ENCODE results near the gene MYCL.

The MYCL gene

DNA sequence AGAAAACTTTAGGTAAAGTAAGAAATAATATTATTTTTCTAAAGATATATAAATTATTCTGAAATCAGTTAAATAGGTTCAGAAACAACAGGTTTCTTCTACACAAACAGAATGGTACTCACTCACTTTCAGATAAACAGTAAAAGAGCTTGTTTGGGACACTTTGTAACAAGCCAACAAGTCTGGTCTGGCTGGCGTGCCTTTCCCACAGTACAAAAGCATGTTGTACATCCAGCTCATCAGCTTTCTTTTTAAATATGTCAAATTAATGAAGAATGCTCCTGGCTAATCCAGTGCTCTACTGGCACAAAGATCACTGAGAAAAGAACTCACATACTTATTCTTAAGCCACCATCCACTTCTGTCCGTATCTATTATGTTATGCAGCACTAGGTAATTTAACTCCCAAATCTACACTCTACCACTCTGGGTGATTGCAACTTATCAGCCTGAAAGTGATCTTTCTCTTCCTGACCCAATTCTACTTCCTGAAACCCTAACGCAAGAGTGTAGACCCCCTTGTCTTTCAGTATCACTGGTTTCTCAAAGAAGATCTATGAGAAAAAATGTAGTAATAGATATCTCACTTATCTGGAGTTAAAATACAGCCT lies 51.0 kb downstream of the MYCL start:
- no peak for DNase-seq

DNA sequence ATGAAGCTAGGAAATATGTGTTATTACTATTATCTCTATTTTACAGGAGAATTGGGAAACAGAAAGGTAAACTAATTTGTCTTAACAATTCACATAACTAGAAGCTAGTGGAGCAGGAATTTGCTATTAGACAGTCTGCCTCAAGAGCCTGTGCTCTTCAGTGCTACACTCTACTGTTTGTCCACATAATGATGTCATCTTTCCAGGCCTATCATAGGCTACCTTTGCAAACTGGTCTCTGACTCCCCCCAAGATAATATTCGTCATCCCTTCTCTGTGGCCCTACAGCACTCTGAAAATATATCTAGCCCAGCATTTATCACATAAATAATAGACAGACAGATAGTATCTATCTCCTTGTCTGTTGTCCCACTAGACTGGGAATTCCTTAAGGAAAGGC lies 52.5 kb downstream of the MYCL start:
- no peak for DNase-seq

DNA sequence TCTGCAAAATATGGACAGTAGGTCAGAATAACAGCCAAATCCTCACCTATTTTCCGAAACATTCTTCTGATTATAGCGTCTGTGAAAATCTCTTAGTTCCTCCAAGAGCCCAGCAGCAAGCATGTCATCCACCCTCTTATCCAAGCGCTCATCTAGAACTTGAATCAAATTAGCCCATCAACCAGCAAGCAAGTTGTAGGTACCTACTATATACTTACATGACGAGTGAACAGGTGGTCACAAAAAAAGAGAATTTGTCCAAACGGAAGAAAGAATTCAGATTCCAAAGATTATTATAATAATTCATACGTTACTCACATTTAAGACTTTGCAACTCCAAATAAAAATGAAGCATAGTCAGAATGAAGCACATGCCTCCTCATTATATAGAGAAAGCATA lies 53.8 kb downstream of the MYCL start:
- no peak for DNase-seq

DNA sequence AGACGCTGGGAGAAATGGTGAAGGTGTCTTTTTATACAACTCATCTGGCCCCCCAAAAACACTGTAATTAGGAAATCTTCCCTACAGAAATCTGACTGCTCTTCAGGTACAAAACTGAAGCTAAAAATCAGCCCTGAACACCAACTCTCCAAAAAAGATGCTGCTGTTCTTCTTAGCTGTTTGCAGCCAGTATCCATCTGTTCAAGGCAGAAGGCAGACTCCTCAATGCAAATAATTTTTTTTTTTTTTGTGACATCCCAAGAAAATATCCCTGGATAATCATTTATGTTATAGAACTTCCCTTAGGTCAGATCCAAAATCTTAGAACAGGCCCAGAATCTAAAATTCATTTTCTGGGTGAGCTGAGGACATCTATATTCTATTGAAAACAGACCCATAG lies 54.9 kb downstream of the MYCL start:
- DNase-seq = no peak

DNA sequence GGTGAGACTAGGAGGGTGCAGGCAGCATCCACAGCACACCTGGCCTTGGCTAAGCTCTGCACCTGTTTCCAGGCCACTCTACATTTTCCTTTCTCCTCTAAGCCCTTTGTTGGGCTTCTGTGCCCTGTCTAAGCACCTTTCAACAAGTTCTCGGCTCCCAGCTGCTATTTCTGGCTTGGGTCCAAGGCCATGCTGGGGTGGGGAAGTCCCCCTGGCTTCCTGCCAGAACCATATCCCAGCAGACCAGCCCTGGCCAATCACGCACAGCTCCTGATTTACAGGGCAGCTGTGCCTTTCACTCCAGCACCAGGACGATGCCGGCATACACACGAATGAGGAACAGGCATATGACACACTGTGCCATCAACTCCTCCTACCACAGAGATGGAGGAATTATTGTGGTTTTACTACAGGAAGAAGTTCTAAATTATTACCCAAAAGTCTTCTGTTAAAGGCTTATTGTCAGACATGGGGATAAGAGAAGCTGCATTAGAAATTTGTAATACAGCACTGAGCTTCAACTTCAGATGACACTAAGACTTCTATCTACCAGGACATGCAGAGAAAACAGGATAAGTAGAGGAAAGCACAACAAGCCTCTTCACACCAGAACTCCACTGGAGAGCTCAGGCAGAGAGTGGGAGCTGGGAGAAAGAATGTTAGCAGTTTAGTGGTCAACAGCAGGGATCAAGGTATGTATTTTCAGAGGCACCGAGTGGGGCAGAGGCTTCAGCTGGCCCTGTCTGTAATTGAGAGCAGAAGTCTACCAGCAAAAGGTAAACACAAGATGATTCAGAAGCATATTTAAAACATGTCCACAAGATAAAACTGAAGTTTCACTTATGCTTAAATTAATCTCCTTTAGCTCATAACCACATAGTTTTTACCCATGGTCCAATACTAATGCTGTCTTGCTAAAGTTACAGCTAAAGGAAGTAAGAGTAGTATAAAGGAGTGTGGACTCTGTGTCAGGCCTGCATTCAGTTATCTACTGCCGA lies 55.8 kb downstream of the MYCL start:
- DNase-seq = peak; percentile 48 to 72

All from stimulated activated CD4-positive, alpha-beta T cell treated with anti-CD3 and anti-CD28 coated beads, Interleukin-4, amount 100 ng/mL, for 4 hours (primary cell).